T-helper 9 cell (primary cell): ENCODE results near the gene PDE8A.

Experiments
- DNase-seq: peaks from one replicate; pipeline ENCODE4 v3.0.0-alpha.2; 2020

The PDE8A gene

GRCh38 chr15:85097250-85097649 lies 115.6 kb downstream of the PDE8A start:
- no peak for DNase-seq

- DNase-seq, result no peak
These were observed 116.1 kb downstream of the PDE8A start for GRCh38 chr15:85097725-85098124.

DNA sequence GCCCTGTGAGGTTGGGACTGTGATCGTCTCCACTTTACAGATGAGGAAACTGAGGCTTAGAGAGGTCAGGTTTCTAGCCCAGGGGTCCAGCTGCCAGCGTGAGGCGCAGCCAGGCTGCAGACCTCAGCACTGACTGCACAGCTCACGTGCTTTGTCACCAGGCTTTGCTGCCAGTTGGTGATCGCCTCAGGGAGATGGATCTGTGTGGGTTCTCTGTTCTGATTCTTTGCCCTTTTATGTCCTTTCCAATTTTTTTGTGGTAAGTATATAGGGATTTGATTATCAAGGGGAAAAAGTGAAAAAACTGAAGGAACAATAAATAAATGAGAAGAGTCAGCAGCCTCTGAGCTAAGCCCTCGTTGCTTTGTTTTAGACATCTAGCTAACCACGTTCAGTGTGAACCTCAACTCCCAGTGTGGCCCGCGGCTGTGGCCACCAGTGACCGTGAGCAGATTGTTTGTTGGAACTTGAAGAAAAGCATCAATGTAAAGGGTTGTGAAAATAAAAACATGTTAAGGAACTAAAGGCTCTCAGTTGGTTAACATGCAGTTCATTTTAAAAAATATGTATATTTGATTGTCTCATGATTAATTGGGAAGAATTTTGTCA lies 117.6 kb downstream of the PDE8A start:
- no peak for DNase-seq

DNA sequence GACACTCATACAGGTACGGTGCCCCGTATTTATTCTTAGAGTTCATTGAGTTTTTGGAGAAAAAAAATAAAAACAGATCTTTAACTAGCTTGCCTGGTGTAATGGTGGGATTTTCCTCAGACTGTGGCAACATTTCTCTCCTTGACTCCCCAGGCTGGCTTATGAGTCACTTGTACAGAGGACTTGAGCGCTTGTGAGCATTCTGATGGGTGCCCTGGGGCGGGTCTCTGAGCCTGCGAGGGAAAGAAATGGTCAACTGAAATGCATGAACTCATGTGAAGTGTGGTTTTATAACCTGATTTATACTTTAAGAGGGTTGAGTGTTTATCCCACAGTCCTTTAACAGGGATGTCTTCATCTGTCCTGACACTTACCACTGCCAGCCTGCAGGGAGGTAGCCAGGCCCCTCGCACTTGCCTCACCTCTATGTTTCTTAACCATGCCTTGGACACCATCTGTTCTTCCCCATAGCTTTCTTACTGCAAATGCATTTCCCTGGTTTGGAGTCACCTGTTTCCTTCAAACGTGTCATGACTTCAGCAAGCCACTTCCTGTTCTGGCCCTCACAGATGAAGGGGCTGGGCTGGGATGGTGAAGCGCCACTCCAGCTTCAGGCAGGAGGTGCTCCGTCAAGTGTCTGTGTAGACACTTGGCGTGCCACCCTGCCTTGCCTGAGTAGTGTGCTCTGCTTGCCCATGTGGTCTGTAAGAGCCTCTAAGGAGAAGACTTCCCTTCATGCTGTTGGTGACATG lies 118.7 kb downstream of the PDE8A start:
- no peak for DNase-seq

- no peak for DNase-seq
These were observed 122.9 kb downstream of the PDE8A start for GRCh38 chr15:85104584-85104983.

- no peak for DNase-seq
These were observed 126.5 kb downstream of the PDE8A start for GRCh38 chr15:85108136-85108535.

DNA sequence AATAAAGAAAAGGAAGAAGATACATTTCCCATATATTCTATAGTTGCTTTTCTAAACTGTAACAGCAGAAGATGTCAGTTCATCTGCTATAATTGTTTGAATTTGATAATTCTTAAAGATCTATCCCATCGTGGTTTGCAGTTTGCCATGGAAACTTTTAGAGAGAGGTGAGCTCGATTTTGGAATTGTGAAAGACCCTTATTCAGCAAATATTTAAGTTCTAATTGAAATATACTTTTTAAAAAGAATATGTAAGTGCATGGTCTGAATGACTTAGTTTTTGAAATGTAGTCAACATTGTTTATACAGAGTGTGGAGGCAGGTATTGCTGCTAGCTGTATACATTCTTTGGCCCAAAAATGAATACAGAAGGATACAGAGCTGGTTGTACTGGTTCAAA lies 127.7 kb downstream of the PDE8A start:
- no peak for DNase-seq

DNA sequence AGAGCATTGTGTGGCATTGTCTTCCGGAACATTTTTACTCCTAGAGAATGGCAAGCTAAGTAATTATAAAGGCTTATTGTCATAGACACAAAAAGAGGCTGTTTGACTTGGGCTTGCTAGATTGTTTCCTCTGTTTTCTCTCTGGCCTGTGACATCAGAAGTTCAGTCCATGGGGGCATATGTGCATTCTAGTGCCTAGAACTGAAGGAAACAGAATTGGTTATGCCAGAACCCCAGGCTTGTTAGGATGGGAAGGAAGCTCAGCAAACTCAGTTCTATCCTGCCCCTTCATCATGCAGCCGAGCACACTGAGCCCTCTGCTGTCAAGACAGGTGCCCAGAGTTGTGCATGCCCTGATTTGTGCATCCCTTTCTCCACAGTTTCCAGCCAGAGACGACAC lies 131.3 kb downstream of the PDE8A start:
- DNase-seq, result no peak

GRCh38 chr15:85114886-85115285 lies 133.2 kb downstream of the PDE8A start:
- no peak for DNase-seq

- DNase-seq, result no peak
These were observed 134.4 kb downstream of the PDE8A start for GRCh38 chr15:85116066-85116465.

DNA sequence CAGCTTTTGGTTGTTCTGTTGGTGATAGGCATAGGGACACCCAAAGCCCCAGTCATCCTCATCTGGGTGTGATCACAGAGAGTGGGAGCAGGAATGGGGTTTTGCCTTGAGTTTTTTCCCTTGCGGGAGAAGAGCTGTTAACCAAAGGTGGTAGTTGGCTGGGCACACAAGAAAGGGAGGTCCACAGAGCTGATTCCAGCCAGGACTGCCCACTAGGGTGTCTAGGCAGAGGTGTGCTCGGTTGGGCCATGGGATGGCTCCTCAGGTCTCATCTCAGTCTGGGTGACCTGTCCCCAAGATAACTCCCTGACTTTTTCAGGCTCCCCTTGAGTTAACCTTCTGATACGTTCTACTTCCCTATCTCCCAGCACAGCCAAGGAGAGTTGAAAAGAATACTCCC lies 134.8 kb downstream of the PDE8A start:
- no peak for DNase-seq

DNA sequence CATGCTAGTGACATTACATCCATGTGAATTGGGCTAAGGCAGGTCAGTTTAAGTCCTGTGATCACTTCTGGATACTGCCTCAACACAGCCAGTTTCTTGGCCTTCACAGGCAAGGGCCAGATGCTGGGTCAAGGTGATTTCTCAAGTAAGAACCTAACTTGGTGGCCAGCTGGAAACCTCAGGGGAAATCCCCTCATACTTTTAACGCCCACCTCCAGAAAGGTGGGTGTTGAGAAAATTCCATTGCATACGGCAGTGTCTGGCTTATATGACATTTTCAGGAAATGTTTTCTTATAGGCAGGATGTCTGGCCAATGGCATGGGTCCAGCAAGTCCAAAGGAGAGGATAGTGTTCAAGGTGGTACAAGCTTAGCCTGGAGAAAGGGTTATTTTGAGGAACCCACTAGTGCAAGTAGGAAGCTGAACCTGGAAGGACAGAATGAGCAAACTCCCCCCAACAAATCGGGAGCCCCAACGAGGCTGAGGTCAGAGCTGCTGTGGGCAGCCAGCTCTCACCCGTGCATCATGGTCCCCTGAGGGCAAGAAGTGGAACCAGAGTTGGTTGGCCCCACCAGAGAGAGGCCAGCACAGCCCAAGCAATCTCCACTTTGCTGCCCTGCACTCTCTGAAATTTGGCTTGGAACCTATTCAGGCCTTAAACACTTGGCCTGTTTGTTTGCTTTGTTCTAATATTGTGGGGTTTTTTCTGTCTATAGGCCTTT lies 135.4 kb downstream of the PDE8A start:
- no peak for DNase-seq

DNA sequence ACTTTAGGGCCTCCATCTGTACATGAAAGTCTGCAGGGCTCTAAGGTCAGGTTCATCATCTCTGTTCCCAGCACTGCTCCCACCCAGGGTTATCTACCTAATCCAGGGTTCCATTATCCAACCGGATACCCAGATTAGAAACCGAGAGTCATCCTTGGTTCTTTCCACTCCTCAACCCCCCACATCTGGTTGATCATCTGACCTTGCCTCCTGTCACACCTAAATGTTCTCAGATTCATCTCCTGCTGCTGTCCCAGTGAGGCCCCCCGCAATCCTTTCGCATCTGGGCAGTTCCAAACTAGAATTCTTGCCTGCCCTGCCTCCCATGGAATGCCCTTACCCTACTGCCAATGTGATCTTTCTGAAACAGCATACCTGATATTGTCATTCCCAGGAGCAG lies 136.5 kb downstream of the PDE8A start:
- DNase-seq, result no peak

GRCh38 chr15:85118581-85118980 lies 136.9 kb downstream of the PDE8A start:
- no peak for DNase-seq

- DNase-seq, result no peak
These were observed 138.9 kb downstream of the PDE8A start for GRCh38 chr15:85120351-85121113.

DNA sequence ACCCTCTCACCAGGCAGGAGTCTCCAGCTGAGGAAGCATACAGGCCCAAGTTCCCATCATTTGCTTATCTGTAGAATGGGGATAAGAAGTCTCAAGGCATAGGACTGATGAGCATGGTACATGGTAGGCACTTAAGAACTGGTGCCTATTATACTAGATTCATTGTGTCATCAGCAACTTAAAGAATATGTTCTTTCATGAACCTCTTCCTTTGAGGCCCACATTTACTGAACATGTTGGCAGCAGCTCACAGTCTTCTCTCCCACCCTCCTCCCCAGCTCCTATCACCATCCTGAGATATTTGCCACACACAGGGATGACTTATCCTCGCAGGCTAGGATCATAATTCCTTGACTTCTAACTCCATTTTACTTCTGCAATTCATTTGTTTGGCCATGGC lies 142.5 kb downstream of the PDE8A start:
- no peak for DNase-seq

DNA sequence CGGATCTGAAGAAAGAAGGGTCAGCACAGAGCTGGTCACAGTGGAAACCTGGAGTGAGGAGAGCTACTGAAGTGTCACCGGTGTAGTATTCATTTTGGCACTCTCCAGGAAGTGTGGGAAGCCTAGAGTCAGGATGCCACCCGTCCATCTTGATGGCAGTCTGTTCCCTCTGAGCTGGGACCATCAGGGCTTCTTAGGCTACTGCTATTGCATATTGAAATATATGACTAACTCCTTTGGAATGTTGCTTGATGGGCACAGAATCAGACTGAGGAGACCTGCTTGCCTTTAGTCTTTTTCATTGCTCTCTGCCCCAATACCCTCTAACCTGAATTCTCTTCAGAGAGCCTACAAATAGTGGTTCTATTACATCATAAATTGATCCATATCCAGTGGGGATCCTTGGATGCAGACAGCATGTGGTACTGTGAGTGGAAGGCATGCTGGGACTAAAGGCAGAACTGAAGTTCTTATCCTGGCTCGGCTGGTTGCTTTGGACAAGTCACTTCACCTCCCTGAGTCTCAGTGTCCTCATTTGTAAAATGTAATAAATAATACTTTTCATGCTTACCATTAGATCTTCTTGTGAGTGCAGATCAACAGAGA lies 143.5 kb downstream of the PDE8A start:
- DNase-seq, result no peak

- no peak for DNase-seq
These were observed 147.0 kb downstream of the PDE8A start for GRCh38 chr15:85128621-85129020.

GRCh38 chr15:85129881-85130280 lies 148.2 kb downstream of the PDE8A start:
- DNase-seq, result no peak

DNA sequence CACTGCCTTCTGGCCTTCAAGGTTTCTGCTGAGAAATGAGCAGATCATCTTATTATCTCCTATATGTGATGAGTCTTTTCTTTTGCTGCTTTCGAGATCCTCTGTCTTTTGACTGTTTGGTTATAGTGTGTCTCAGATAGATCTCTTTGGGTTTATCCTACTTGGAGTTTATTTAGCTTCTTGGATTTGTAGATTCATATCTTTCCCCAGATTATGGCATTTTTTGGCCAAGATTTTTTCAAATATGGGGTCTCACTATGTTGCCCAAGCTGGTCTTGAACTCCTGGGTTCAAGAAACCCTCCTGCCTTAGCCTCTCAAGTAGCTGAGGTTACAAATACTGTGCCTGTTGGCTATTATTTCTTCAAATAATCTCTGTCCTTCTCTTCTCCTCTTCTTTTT lies 150.3 kb downstream of the PDE8A start:
- DNase-seq, result no peak

DNA sequence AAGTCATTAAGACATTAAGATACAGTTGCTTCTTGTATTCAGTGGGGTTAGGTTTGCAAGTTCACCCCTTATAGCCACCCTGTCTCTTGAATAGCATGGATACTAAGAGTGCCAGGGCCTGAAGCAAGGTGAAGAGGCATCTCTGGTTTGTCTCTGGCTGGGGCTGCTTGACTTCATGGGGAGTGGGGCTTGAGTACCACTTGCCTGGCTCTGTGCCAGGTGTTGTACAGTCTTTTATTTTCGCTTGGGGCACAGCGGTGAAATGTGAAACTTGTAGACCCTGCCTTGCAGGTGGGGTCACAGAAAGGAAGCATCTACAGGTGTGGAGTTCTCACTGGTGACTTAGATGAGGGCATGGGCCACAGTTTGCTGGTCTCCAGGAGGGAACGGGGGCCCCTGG lies 152.1 kb downstream of the PDE8A start:
- no peak for DNase-seq

GRCh38 chr15:85137489-85138168 lies 156.0 kb downstream of the PDE8A start:
- DNase-seq, result no peak
